HEK293 (cell line): ENCODE results near the gene MYORG.
"Not testable (repeated sequence)": the region's sequence is repeated elsewhere in the genome, so short reads cannot be mapped to it uniquely, and the experiment has no call there.

Experiments used
- CTCF ChIA-PET: fragments of 350-600 bp; formaldehyde crosslinking; extraction: SDS; loops from one replicate; lab custom pipeline; 2021; ENCODE audit warnings: antibody characterized with exemption; lab: Yijun Ruan, JAX
- POLR2A ChIA-PET: fragments of 300-600 bp; formaldehyde crosslinking; extraction: SDS; loops from one replicate; lab custom pipeline; 2020; ENCODE audit warnings: antibody characterized with exemption, inconsistent platforms; lab: Yijun Ruan, JAX
- H3K27ac ChIP-seq: fragments of 200-500 bp; sonication (Bioruptor generic); 2 replicates; pipeline ENCODE4 v1.5.1; 2014; ENCODE audit warnings: low read depth, low read length, control low read depth, inconsistent platforms; ENCODE audit errors: extremely low read depth
- H3K36me3 ChIP-seq, 2 experiments: fragments of 200-500 bp in 1 of 2; sonication (Bioruptor generic) in 1 of 2; 1 replicate in 1 of 2; 2 replicates in 1 of 2; pipeline ENCODE4 v1.5.1; 2014 to 2017; ENCODE audit warnings: inconsistent platforms in 2 of 2, low read length in 2 of 2; ENCODE audit not compliant: control insufficient read depth in 2 of 2, insufficient read depth in 1 of 2
- H3K4me1 ChIP-seq: fragments of 200-500 bp; sonication (Bioruptor generic); 2 replicates; pipeline ENCODE4 v1.5.1; 2014; ENCODE audit warnings: mild to moderate bottlenecking, low read length, inconsistent platforms; ENCODE audit not compliant: control insufficient read depth, insufficient read depth
- H3K4me3 ChIP-seq: 2 replicates; pipeline ENCODE4 v1.5.1; 2011; ENCODE audit warnings: low read depth, mild to moderate bottlenecking, control low read depth, low read length, moderate library complexity
- H3K9me3 ChIP-seq: fragments of 200-500 bp; sonication (Bioruptor generic); 2 replicates; pipeline ENCODE4 v1.5.1; 2014; ENCODE audit warnings: low read depth, low read length, inconsistent platforms; ENCODE audit not compliant: control insufficient read depth, insufficient read depth
- BCL11A ChIP-seq: fragments of 450-650 bp; formaldehyde crosslinking; IDR thresholded peaks from 2 replicates; pipeline ENCODE4 v1.5.1; 2016; ENCODE audit warnings: low read depth, missing biosample characterization, missing genetic modification characterization
- SCRT1 ChIP-seq: fragments of 450-650 bp; formaldehyde crosslinking; IDR thresholded peaks from 2 replicates; pipeline ENCODE4 v1.5.1; 2016; ENCODE audit warnings: missing biosample characterization, missing genetic modification characterization, borderline replicate concordance
- SCRT2 ChIP-seq: fragments of 450-650 bp; formaldehyde crosslinking; IDR thresholded peaks from 2 replicates; pipeline ENCODE4 v1.5.1; 2016; ENCODE audit warnings: missing biosample characterization, missing genetic modification characterization
- ZBTB26 ChIP-seq: fragments of 450-650 bp; formaldehyde crosslinking; optimal IDR thresholded peaks from 2 replicates; pipeline ENCODE3; 2016; ENCODE audit warnings: missing biosample characterization, mild to moderate bottlenecking, missing genetic modification characterization
- ZFHX2 ChIP-seq: fragments of 450-650 bp; formaldehyde crosslinking; conservative IDR thresholded peaks from 2 replicates; pipeline ENCODE4 v1.5.1; 2016; ENCODE audit warnings: missing biosample characterization, missing genetic modification characterization
- ZNF155 ChIP-seq: fragments of 450-650 bp; formaldehyde crosslinking; IDR thresholded peaks from 2 replicates; pipeline ENCODE4 v1.5.1; 2016; ENCODE audit warnings: missing biosample characterization, missing genetic modification characterization
- ZNF335 ChIP-seq: fragments of 450-650 bp; formaldehyde crosslinking; conservative IDR thresholded peaks from 2 replicates; pipeline ENCODE4 v1.5.1; 2016; ENCODE audit warnings: missing biosample characterization, missing genetic modification characterization
- ZNF362 ChIP-seq: fragments of 450-650 bp; formaldehyde crosslinking; IDR thresholded peaks from 2 replicates; pipeline ENCODE4 v1.5.1; 2016; ENCODE audit warnings: missing biosample characterization, missing genetic modification characterization
- ZNF510 ChIP-seq: fragments of 450-650 bp; formaldehyde crosslinking; IDR thresholded peaks from 2 replicates; pipeline ENCODE4 v1.5.1; 2018; ENCODE audit warnings: mild to moderate bottlenecking, missing genetic modification characterization, missing biosample characterization; ENCODE audit not compliant: insufficient replicate concordance
- ZNF792 ChIP-seq: fragments of 450-650 bp; formaldehyde crosslinking; IDR thresholded peaks from 2 replicates; pipeline ENCODE4 v1.5.1; 2016; ENCODE audit warnings: missing biosample characterization, missing genetic modification characterization
- ZSCAN4 ChIP-seq: fragments of 450-650 bp; formaldehyde crosslinking; IDR thresholded peaks from 2 replicates; pipeline ENCODE4 v1.5.1; 2017; ENCODE audit warnings: missing biosample characterization, missing genetic modification characterization

Gene MYORG

GRCh38 chr9:34352957-34353356 is 23.7 kb downstream of the MYORG start:
- ChIA-PET CTCF (interaction anchor here (2.4 kb wide), 1 partner anchor 26 kb away, joined by 11 read pairs; no protein-coding TSS in a partner anchor), POLR2A (interaction anchor here (0.7 kb wide), 1 partner anchor 21 kb away, joined by 4 read pairs; no protein-coding TSS in a partner anchor)
- H3K9me3 ChIP-seq, H3K27ac ChIP-seq, H3K36me3 ChIP-seq, H3K4me1 ChIP-seq, H3K4me3 ChIP-seq: not testable (repeated sequence)

- H3K4me3 ChIP-seq, H3K9me3 ChIP-seq, H3K27ac ChIP-seq, H3K36me3 ChIP-seq, H3K4me1 ChIP-seq: not testable (repeated sequence)
- POLR2A ChIA-PET: interaction anchor here (0.7 kb wide), 1 partner anchor 44 kb away, joined by 4 read pairs; no protein-coding TSS in a partner anchor
- CTCF ChIA-PET: interaction anchor here (1.2 to 2.4 kb wide), 2 partner anchors 27 to 52 kb away, joined by 3 to 11 read pairs; no protein-coding TSS in a partner anchor
These were observed 24.5 kb downstream of the MYORG start for GRCh38 chr9:34352122-34352652.

- ChIA-PET POLR2A (interaction anchor here (1.1 kb wide), 1 partner anchor 27 kb away, joined by 3 read pairs; the partner anchor contains the start of gene MYORG), CTCF (interaction anchor here (1.7 to 2.5 kb wide), 2 partner anchors 17 to 54 kb away, joined by 4 to 10 read pairs; no protein-coding TSS in a partner anchor)
- Histone ChIP-seq H3K9me3 (no peaks in the 10 kb centered on the region), H3K36me3 (no peaks in the 10 kb centered on the region; a peak in 1 of 3 replicates), H3K27ac (no peak overlapping the region), H3K4me3 (no peak overlapping the region), H3K4me1 (no peaks in the 10 kb centered on the region)
- TF ChIP-seq ZBTB26 (tag by site-specific recombination): no peak
- no peak for TF ChIP-seq ZNF335
- no peak for TF ChIP-seq ZNF792 (tag by site-specific recombination)
- no peak for TF ChIP-seq ZNF155 (tag by site-specific recombination)
- TF ChIP-seq SCRT1 (tag by site-specific recombination): no peak
- TF ChIP-seq BCL11A (tag by site-specific recombination): no peak
These were observed 27.4 kb downstream of the MYORG start for GRCh38 chr9:34349324-34349723.

- TF ChIP-seq ZSCAN4 (tag by site-specific recombination) (no peak), SCRT1 (tag by site-specific recombination) (0 out of 2 replicates have a peak, but pooled peaks have one; percentile 30), ZNF510 (no peak), SCRT2 (peak; percentile 50; the same call in 1 of the 2 replicates), ZFHX2 (no peak), ZNF362 (tag by site-specific recombination) (no peak)
- Histone ChIP-seq H3K27ac (no peak overlapping the region), H3K4me1 (no peaks in the 10 kb centered on the region), H3K9me3 (no peaks in the 10 kb centered on the region), H3K4me3 (no peak overlapping the region), H3K36me3 (peaks cover 0 to 11% of the 10 kb centered on the region in 2 experiments; a peak in 2 of 3 replicates)
- ChIA-PET CTCF (interaction anchor here (0.7 to 1.6 kb wide), 3 partner anchors 15 to 244 kb away, joined by 3 read pairs; no protein-coding TSS in a partner anchor), POLR2A (no interaction called here)
These were observed 28.9 kb downstream of the MYORG start for GRCh38 chr9:34347800-34348158.
